Measurements from ENCODE around the gene GNG12.

GNG12 gene

GRCh38 chr1:67701876-67702275 lies 131.4 kb downstream of the GNG12 start:
- H3K27me3 ChIP-seq (ENCODE audit: control insufficient read depth in 1 of 2, insufficient read depth in 2 of 2, low read length in 2 of 2) = no peaks in the 10 kb centered on the region
- H3K4me1 ChIP-seq (ENCODE audit: control insufficient read depth in 1 of 2, insufficient read depth in 2 of 2, low read length in 2 of 2) = peaks cover 0 to 6% of the 10 kb centered on the region in 2 donors
- H3K27ac ChIP-seq (ENCODE audit: low read depth, low read length) = no peak overlapping the region
- peaks cover 11 to 32% of the 10 kb centered on the region in 2 donors for H3K36me3 ChIP-seq (ENCODE audit: control insufficient read depth in 1 of 2, insufficient read depth in 2 of 2, low read length in 2 of 2)
- no peak overlapping the region for H3K4me3 ChIP-seq (ENCODE audit: low read depth in 1 of 2, low read length in 2 of 2)
- no peaks in the 10 kb centered on the region for H3K9me3 ChIP-seq (ENCODE audit: control insufficient read depth in 1 of 2, low read length in 2 of 2)
- no peak overlapping the region for H3K9ac ChIP-seq (ENCODE audit: low read depth in 1 of 2, low read length in 2 of 2)

- Histone ChIP-seq H3K4me1 (ENCODE audit: control insufficient read depth in 1 of 2, insufficient read depth in 2 of 2, low read length in 2 of 2) (peaks cover 0 to 6% of the 10 kb centered on the region in 2 donors), H3K4me3 (ENCODE audit: low read depth in 1 of 2, low read length in 2 of 2) (no peak overlapping the region), H3K27me3 (ENCODE audit: control insufficient read depth in 1 of 2, insufficient read depth in 2 of 2, low read length in 2 of 2) (no peaks in the 10 kb centered on the region), H3K36me3 (ENCODE audit: control insufficient read depth in 1 of 2, insufficient read depth in 2 of 2, low read length in 2 of 2) (peaks cover 11 to 30% of the 10 kb centered on the region in 2 donors), H3K27ac (ENCODE audit: low read depth, low read length) (no peak overlapping the region), H3K9me3 (ENCODE audit: control insufficient read depth in 1 of 2, low read length in 2 of 2) (no peaks in the 10 kb centered on the region), H3K9ac (ENCODE audit: low read depth in 1 of 2, low read length in 2 of 2) (no peak overlapping the region)
Observed at GRCh38 chr1:67700692-67701410, 132.4 kb downstream of the GNG12 start.

- Histone ChIP-seq H3K9ac (ENCODE audit: low read depth in 1 of 2, low read length in 2 of 2) (no peak overlapping the region), H3K9me3 (ENCODE audit: control insufficient read depth in 1 of 2, low read length in 2 of 2) (no peaks in the 10 kb centered on the region), H3K4me3 (ENCODE audit: low read depth in 1 of 2, low read length in 2 of 2) (no peak overlapping the region), H3K4me1 (ENCODE audit: control insufficient read depth in 1 of 2, insufficient read depth in 2 of 2, low read length in 2 of 2) (peaks cover 0 to 6% of the 10 kb centered on the region in 2 donors), H3K27ac (ENCODE audit: low read depth, low read length) (no peak overlapping the region), H3K27me3 (ENCODE audit: control insufficient read depth in 1 of 2, insufficient read depth in 2 of 2, low read length in 2 of 2) (no peaks in the 10 kb centered on the region), H3K36me3 (ENCODE audit: control insufficient read depth in 1 of 2, insufficient read depth in 2 of 2, low read length in 2 of 2) (peaks cover 7 to 23% of the 10 kb centered on the region in 2 donors)
Observed at GRCh38 chr1:67700220-67700619, 133.0 kb downstream of the GNG12 start.

GRCh38 chr1:67696708-67697107 lies 136.6 kb downstream of the GNG12 start:
- Histone ChIP-seq H3K4me1 (ENCODE audit: control insufficient read depth in 1 of 2, insufficient read depth in 2 of 2, low read length in 2 of 2) (peaks cover 0 to 6% of the 10 kb centered on the region in 2 donors), H3K9me3 (ENCODE audit: control insufficient read depth in 1 of 2, low read length in 2 of 2) (no peaks in the 10 kb centered on the region), H3K4me3 (ENCODE audit: low read depth in 1 of 2, low read length in 2 of 2) (no peak overlapping the region), H3K27ac (ENCODE audit: low read depth, low read length) (no peak overlapping the region), H3K27me3 (ENCODE audit: control insufficient read depth in 1 of 2, insufficient read depth in 2 of 2, low read length in 2 of 2) (no peaks in the 10 kb centered on the region), H3K36me3 (ENCODE audit: control insufficient read depth in 1 of 2, insufficient read depth in 2 of 2, low read length in 2 of 2) (peaks cover 0 to 9% of the 10 kb centered on the region in 2 donors), H3K9ac (ENCODE audit: low read depth in 1 of 2, low read length in 2 of 2) (no peak overlapping the region)

- Histone ChIP-seq H3K27ac (ENCODE audit: low read depth, low read length) (no peak overlapping the region), H3K4me3 (ENCODE audit: low read depth in 1 of 2, low read length in 2 of 2) (no peak overlapping the region), H3K27me3 (ENCODE audit: control insufficient read depth in 1 of 2, insufficient read depth in 2 of 2, low read length in 2 of 2) (no peaks in the 10 kb centered on the region), H3K9ac (ENCODE audit: low read depth in 1 of 2, low read length in 2 of 2) (no peak overlapping the region), H3K36me3 (ENCODE audit: control insufficient read depth in 1 of 2, insufficient read depth in 2 of 2, low read length in 2 of 2) (peaks cover 0 to 4% of the 10 kb centered on the region in 2 donors), H3K4me1 (ENCODE audit: control insufficient read depth in 1 of 2, insufficient read depth in 2 of 2, low read length in 2 of 2) (peaks cover 0 to 2% of the 10 kb centered on the region in 2 donors), H3K9me3 (ENCODE audit: control insufficient read depth in 1 of 2, low read length in 2 of 2) (no peaks in the 10 kb centered on the region)
Observed at GRCh38 chr1:67695963-67696362, 137.3 kb downstream of the GNG12 start.

GRCh38 chr1:67691712-67692111 lies 141.6 kb downstream of the GNG12 start:
- Histone ChIP-seq H3K9ac (ENCODE audit: low read depth in 1 of 2, low read length in 2 of 2) (no peak overlapping the region), H3K4me1 (ENCODE audit: control insufficient read depth in 1 of 2, insufficient read depth in 2 of 2, low read length in 2 of 2) (peaks cover 13 to 16% of the 10 kb centered on the region in 2 donors), H3K27me3 (ENCODE audit: control insufficient read depth in 1 of 2, insufficient read depth in 2 of 2, low read length in 2 of 2) (no peaks in the 10 kb centered on the region), H3K4me3 (ENCODE audit: low read depth in 1 of 2, low read length in 2 of 2) (no peak overlapping the region), H3K9me3 (ENCODE audit: control insufficient read depth in 1 of 2, low read length in 2 of 2) (no peaks in the 10 kb centered on the region), H3K27ac (ENCODE audit: low read depth, low read length) (no peak overlapping the region), H3K36me3 (ENCODE audit: control insufficient read depth in 1 of 2, insufficient read depth in 2 of 2, low read length in 2 of 2) (peaks cover 8 to 17% of the 10 kb centered on the region in 2 donors)

- Histone ChIP-seq H3K9me3 (ENCODE audit: control insufficient read depth in 1 of 2, low read length in 2 of 2) (no peaks in the 10 kb centered on the region), H3K36me3 (ENCODE audit: control insufficient read depth in 1 of 2, insufficient read depth in 2 of 2, low read length in 2 of 2) (peaks cover 8 to 17% of the 10 kb centered on the region in 2 donors), H3K27ac (ENCODE audit: low read depth, low read length) (no peak overlapping the region), H3K27me3 (ENCODE audit: control insufficient read depth in 1 of 2, insufficient read depth in 2 of 2, low read length in 2 of 2) (no peaks in the 10 kb centered on the region), H3K4me1 (ENCODE audit: control insufficient read depth in 1 of 2, insufficient read depth in 2 of 2, low read length in 2 of 2) (peaks cover 13 to 19% of the 10 kb centered on the region in 2 donors), H3K9ac (ENCODE audit: low read depth in 1 of 2, low read length in 2 of 2) (no peak overlapping the region), H3K4me3 (ENCODE audit: low read depth in 1 of 2, low read length in 2 of 2) (no peak overlapping the region)
Observed at GRCh38 chr1:67690411-67690810, 142.9 kb downstream of the GNG12 start.

GRCh38 chr1:67690018-67690363 lies 143.3 kb downstream of the GNG12 start:
- Histone ChIP-seq H3K4me3 (ENCODE audit: low read depth in 1 of 2, low read length in 2 of 2) (no peak overlapping the region), H3K9ac (ENCODE audit: low read depth in 1 of 2, low read length in 2 of 2) (no peak overlapping the region), H3K9me3 (ENCODE audit: control insufficient read depth in 1 of 2, low read length in 2 of 2) (no peaks in the 10 kb centered on the region), H3K27ac (ENCODE audit: low read depth, low read length) (no peak overlapping the region), H3K4me1 (ENCODE audit: control insufficient read depth in 1 of 2, insufficient read depth in 2 of 2, low read length in 2 of 2) (peaks cover 13 to 19% of the 10 kb centered on the region in 2 donors), H3K27me3 (ENCODE audit: control insufficient read depth in 1 of 2, insufficient read depth in 2 of 2, low read length in 2 of 2) (no peaks in the 10 kb centered on the region), H3K36me3 (ENCODE audit: control insufficient read depth in 1 of 2, insufficient read depth in 2 of 2, low read length in 2 of 2) (peaks cover 8 to 17% of the 10 kb centered on the region in 2 donors)

GRCh38 chr1:67689267-67690017 lies 143.8 kb downstream of the GNG12 start:
- H3K36me3 ChIP-seq (ENCODE audit: control insufficient read depth in 1 of 2, insufficient read depth in 2 of 2, low read length in 2 of 2) = peaks cover 8 to 17% of the 10 kb centered on the region in 2 donors
- H3K9me3 ChIP-seq (ENCODE audit: control insufficient read depth in 1 of 2, low read length in 2 of 2) = no peaks in the 10 kb centered on the region
- no peak overlapping the region for H3K4me3 ChIP-seq (ENCODE audit: low read depth in 1 of 2, low read length in 2 of 2)
- peaks cover 16 to 20% of the 10 kb centered on the region in 2 donors for H3K4me1 ChIP-seq (ENCODE audit: control insufficient read depth in 1 of 2, insufficient read depth in 2 of 2, low read length in 2 of 2)
- H3K27ac ChIP-seq (ENCODE audit: low read depth, low read length) = no peak overlapping the region
- no peaks in the 10 kb centered on the region for H3K27me3 ChIP-seq (ENCODE audit: control insufficient read depth in 1 of 2, insufficient read depth in 2 of 2, low read length in 2 of 2)
- H3K9ac ChIP-seq (ENCODE audit: low read depth in 1 of 2, low read length in 2 of 2) = no peak overlapping the region

- Histone ChIP-seq H3K36me3 (ENCODE audit: control insufficient read depth in 1 of 2, insufficient read depth in 2 of 2, low read length in 2 of 2) (peaks cover 8 to 17% of the 10 kb centered on the region in 2 donors), H3K4me3 (ENCODE audit: low read depth in 1 of 2, low read length in 2 of 2) (no peak overlapping the region), H3K27ac (ENCODE audit: low read depth, low read length) (no peak overlapping the region), H3K9ac (ENCODE audit: low read depth in 1 of 2, low read length in 2 of 2) (peak overlapping the region in 1 of 2 donors; percentile 2), H3K27me3 (ENCODE audit: control insufficient read depth in 1 of 2, insufficient read depth in 2 of 2, low read length in 2 of 2) (no peaks in the 10 kb centered on the region), H3K9me3 (ENCODE audit: control insufficient read depth in 1 of 2, low read length in 2 of 2) (no peaks in the 10 kb centered on the region), H3K4me1 (ENCODE audit: control insufficient read depth in 1 of 2, insufficient read depth in 2 of 2, low read length in 2 of 2) (peaks cover 23 to 27% of the 10 kb centered on the region in 2 donors)
Observed at GRCh38 chr1:67688526-67689219, 144.6 kb downstream of the GNG12 start.

Data from duodenal mucosa (tissue), 2 donors.